GM23248 (cell line): Measurements from ENCODE around the gene ITGA8. TPM values are rescaled to one million over a fixed set of nuclear protein-coding genes. Genes with fewer than 3 reads are reported as not detected.
A peak's percentile ranks its signal among the peaks of the same experiment; 100 is the strongest.
"Not testable (repeated sequence)": the region's sequence is repeated elsewhere in the genome, so short reads cannot be mapped to it uniquely, and the experiment has no call there.

Experiments
- DNase-seq: peaks from one replicate; pipeline ENCODE4 v3.0.0-alpha.2; 2015
- H2AFZ ChIP-seq: fragments of 200-600 bp; sonication (generic); 2 replicates; pipeline ENCODE4 v1.6.1; 2016; ENCODE audit warnings: antibody characterized with exemption
- H3F3A ChIP-seq: fragments of 200-600 bp; sonication (generic); 2 replicates; pipeline ENCODE4 v1.6.1; 2016; ENCODE audit warnings: mild to moderate bottlenecking, antibody characterized with exemption, mixed run types; ENCODE audit not compliant: insufficient read depth
- H3K27ac ChIP-seq: fragments of 200-600 bp; sonication (generic); 2 replicates; pipeline ENCODE4 v1.5.1; 2016; ENCODE audit warnings: mild to moderate bottlenecking
- H3K27me3 ChIP-seq: fragments of 200-600 bp; sonication (generic); replicated peaks from 2 replicates; pipeline ENCODE4 v1.6.1; 2016; ENCODE audit warnings: mild to moderate bottlenecking; ENCODE audit not compliant: insufficient read depth
- H3K36me3 ChIP-seq: fragments of 200-600 bp; sonication (generic); 2 replicates; pipeline ENCODE4 v1.6.1; 2016; ENCODE audit warnings: low read depth, mild to moderate bottlenecking
- H3K4me1 ChIP-seq: fragments of 200-600 bp; sonication (generic); 2 replicates; pipeline ENCODE4 v1.6.1; 2016; ENCODE audit warnings: mild to moderate bottlenecking; ENCODE audit not compliant: insufficient read depth
- H3K4me2 ChIP-seq: fragments of 200-600 bp; sonication (generic); one replicate; pipeline ENCODE4 v1.6.1; 2016; ENCODE audit warnings: mild to moderate bottlenecking; ENCODE audit not compliant: unreplicated experiment
- H3K4me3 ChIP-seq: fragments of 200-600 bp; sonication (generic); 2 replicates; pipeline ENCODE4 v1.5.1; 2016; ENCODE audit warnings: mild to moderate bottlenecking
- H3K79me2 ChIP-seq: fragments of 200-600 bp; sonication (generic); 2 replicates; pipeline ENCODE4 v1.6.1; 2016; ENCODE audit warnings: mild to moderate bottlenecking; ENCODE audit not compliant: insufficient read depth
- H3K9ac ChIP-seq: fragments of 200-600 bp; sonication (generic); 2 replicates; pipeline ENCODE4 v1.6.1; 2016; ENCODE audit warnings: mild to moderate bottlenecking
- H3K9me2 ChIP-seq: fragments of 200-600 bp; sonication (generic); 2 replicates; pipeline ENCODE4 v1.6.1; 2016; ENCODE audit warnings: mixed run types, mild to moderate bottlenecking, moderate library complexity; ENCODE audit not compliant: insufficient read depth
- H3K9me3 ChIP-seq: fragments of 200-600 bp; sonication (generic); one replicate; pipeline ENCODE4 v1.6.1; 2017; ENCODE audit warnings: low read depth
- H4K20me1 ChIP-seq: fragments of 200-600 bp; sonication (generic); 2 replicates; pipeline ENCODE4 v1.6.0; 2016; ENCODE audit not compliant: insufficient read depth
- EZH2 ChIP-seq: fragments of 200-600 bp; sonication (generic); IDR thresholded peaks from 2 replicates; pipeline ENCODE4 v1.6.1; 2018; ENCODE audit warnings: antibody characterized with exemption, mild to moderate bottlenecking; ENCODE audit not compliant: insufficient read depth, poor library complexity, severe bottlenecking
- EZH2phosphoT487 ChIP-seq: fragments of 200-600 bp; sonication (generic); IDR thresholded peaks from 2 replicates; pipeline ENCODE4 v1.6.1; 2018; ENCODE audit warnings: antibody characterized with exemption, moderate library complexity, mild to moderate bottlenecking, low read depth; ENCODE audit not compliant: insufficient read depth
- WGBS, 2 experiments: methylation state at CpG; one replicate each; pipeline ENCODE4 v1.1.6; 2015 to 2017; ENCODE audit warnings: low lambda C conversion rate in 2 of 2, low coverage in 1 of 2; ENCODE audit errors: missing lambda C conversion rate in 2 of 2; 5-methylcytosine and 5-hydroxymethylcytosine counted together
- in situ Hi-C: fragments of 300-500 bp; cut with MboI; formaldehyde crosslinking; loops from 2 replicates; pipeline ENCODE4 v1.15.0; 2020
- polyA plus RNA-seq: library from polyadenylated mRNA; unstranded; fragments of >200 nt; fragmentation: Nextera tagmentation; extraction: Ambion mirVana; gene quantifications from 2 replicates; pipeline ENCODE4 v1.2.1, GENCODE V29; 2016
- total RNA-seq: library from RNA; depleted of rRNA; stranded (reverse); fragments of >200 nt; shearing (Covaris generic); gene quantifications from 2 replicates; pipeline ENCODE4 v1.2.3, GENCODE V29; 2014

ITGA8 gene
- total and polyA plus RNA-seq, 2 experiments from 2014 or later, result 0.32 TPM; not detected in 1

GRCh38 chr10:15642095-15642494 is 77.6 kb downstream of the ITGA8 start:
- no peak overlapping the region for H2AFZ ChIP-seq
- DNase-seq, result peak; percentile 75
- H3F3A ChIP-seq, result no peaks in the 10 kb centered on the region
- no peaks in the 10 kb centered on the region for H4K20me1 ChIP-seq
- H3K27me3 ChIP-seq, result 0 out of 2 replicates have a peak, but pooled peaks cover 3% of the 10 kb centered on the region
- no peaks in the 10 kb centered on the region for H3K36me3 ChIP-seq
- no peak for TF ChIP-seq EZH2phosphoT487
- TF ChIP-seq EZH2, result no peak
- H3K9me2 ChIP-seq, result no peaks in the 10 kb centered on the region
- no peak overlapping the region for H3K4me2 ChIP-seq
- no peak overlapping the region for H3K9ac ChIP-seq
- WGBS, 2 experiments, result 21 to 22% methylated on average over 2 of the region's 2 CpGs
- no peaks in the 10 kb centered on the region for H3K79me2 ChIP-seq
- no peak overlapping the region for H3K27ac ChIP-seq
- no peaks in the 10 kb centered on the region for H3K4me1 ChIP-seq
- H3K9me3 ChIP-seq, result no peaks in the 10 kb centered on the region
- no peak overlapping the region for H3K4me3 ChIP-seq
- in situ Hi-C loops, result no loop called here

- TF ChIP-seq EZH2phosphoT487 (no peak), EZH2 (no peak)
- no peak overlapping the region for H3K27ac ChIP-seq
- no peaks in the 10 kb centered on the region for H3K79me2 ChIP-seq
- H3F3A ChIP-seq, result no peaks in the 10 kb centered on the region
- no peak overlapping the region for H2AFZ ChIP-seq
- H3K4me1 ChIP-seq, result no peaks in the 10 kb centered on the region
- no peaks in the 10 kb centered on the region for H3K9me2 ChIP-seq
- no peak overlapping the region for H3K4me3 ChIP-seq
- H3K27me3 ChIP-seq, result no peaks in the 10 kb centered on the region
- H4K20me1 ChIP-seq, result no peaks in the 10 kb centered on the region
- in situ Hi-C loops, result no loop called here
- H3K9ac ChIP-seq, result no peak overlapping the region
- H3K4me2 ChIP-seq, result no peak overlapping the region
- no peaks in the 10 kb centered on the region for H3K36me3 ChIP-seq
- H3K9me3 ChIP-seq, result no peaks in the 10 kb centered on the region
- DNase-seq, result no peak
- WGBS, 2 experiments, result 85 to 89% methylated on average over 5 of the region's 5 CpGs
Observed at GRCh38 chr10:15640536-15641085, 79.1 kb downstream of the ITGA8 start.

- in situ Hi-C loops, result no loop called here
- no peaks in the 10 kb centered on the region for H3K36me3 ChIP-seq
- TF ChIP-seq EZH2phosphoT487, result no peak
- H3K9ac ChIP-seq, result no peak overlapping the region
- H3K27ac ChIP-seq, result no peak overlapping the region
- no peak overlapping the region for H3K4me3 ChIP-seq
- WGBS, 2 experiments, result 96 to 100% methylated on average over 3 of the region's 3 CpGs
- no peaks in the 10 kb centered on the region for H3F3A ChIP-seq
- no peaks in the 10 kb centered on the region for H3K9me2 ChIP-seq
- no peaks in the 10 kb centered on the region for H3K79me2 ChIP-seq
- no peaks in the 10 kb centered on the region for H3K27me3 ChIP-seq
- H4K20me1 ChIP-seq, result no peaks in the 10 kb centered on the region
- no peaks in the 10 kb centered on the region for H3K9me3 ChIP-seq
- no peak overlapping the region for H2AFZ ChIP-seq
- H3K4me2 ChIP-seq, result no peak overlapping the region
- H3K4me1 ChIP-seq, result peaks cover 5% of the 10 kb centered on the region
- DNase-seq, result no peak
Observed at GRCh38 chr10:15636446-15636845, 83.3 kb downstream of the ITGA8 start.

DNA sequence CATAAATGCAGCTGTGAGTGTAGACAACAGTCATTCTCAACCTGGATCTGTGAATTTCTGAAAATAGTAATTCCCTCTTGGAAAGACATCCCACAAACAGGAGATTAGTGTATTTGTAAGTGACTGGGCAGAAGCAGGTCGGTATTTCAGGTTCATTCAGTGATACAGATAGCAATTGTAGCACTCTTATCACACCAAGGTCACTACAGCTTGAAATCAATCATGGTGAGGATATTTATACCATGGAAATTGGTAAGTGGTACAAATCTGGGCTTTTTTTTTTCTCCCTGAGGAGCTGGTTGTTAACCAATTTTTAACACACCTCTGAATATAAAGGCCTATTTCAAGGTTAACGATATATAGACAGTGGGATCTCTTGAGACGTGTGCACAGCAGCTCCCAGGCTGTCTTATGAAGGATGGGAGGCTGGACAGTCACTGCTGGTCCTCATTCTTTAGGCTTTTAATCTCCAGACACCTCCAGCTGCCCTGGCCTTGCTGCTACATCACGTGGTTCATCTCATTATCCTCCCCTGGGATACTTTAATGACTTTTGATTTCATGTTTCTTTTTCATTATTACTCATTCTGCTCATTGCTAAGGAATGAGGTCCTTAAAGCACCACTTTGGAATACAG is 87.1 kb downstream of the ITGA8 start:
- peak; percentile 10 for DNase-seq
- H3K79me2 ChIP-seq, result no peaks in the 10 kb centered on the region
- no peaks in the 10 kb centered on the region for H3K27me3 ChIP-seq
- H3K27ac ChIP-seq, result no peak overlapping the region
- WGBS, 2 experiments, result 55 to 59% methylated on average over 4 of the region's 4 CpGs
- H3F3A ChIP-seq, result no peaks in the 10 kb centered on the region
- H3K9me2 ChIP-seq, result no peaks in the 10 kb centered on the region
- H3K4me1 ChIP-seq, result peaks cover 5% of the 10 kb centered on the region
- in situ Hi-C loops, result no loop called here
- no peak overlapping the region for H3K4me2 ChIP-seq
- H4K20me1 ChIP-seq, result no peaks in the 10 kb centered on the region
- H3K9ac ChIP-seq, result no peak overlapping the region
- no peaks in the 10 kb centered on the region for H3K36me3 ChIP-seq
- no peaks in the 10 kb centered on the region for H3K9me3 ChIP-seq
- H3K4me3 ChIP-seq, result no peak overlapping the region
- no peak overlapping the region for H2AFZ ChIP-seq
- TF ChIP-seq EZH2 (no peak), EZH2phosphoT487 (no peak)

DNA sequence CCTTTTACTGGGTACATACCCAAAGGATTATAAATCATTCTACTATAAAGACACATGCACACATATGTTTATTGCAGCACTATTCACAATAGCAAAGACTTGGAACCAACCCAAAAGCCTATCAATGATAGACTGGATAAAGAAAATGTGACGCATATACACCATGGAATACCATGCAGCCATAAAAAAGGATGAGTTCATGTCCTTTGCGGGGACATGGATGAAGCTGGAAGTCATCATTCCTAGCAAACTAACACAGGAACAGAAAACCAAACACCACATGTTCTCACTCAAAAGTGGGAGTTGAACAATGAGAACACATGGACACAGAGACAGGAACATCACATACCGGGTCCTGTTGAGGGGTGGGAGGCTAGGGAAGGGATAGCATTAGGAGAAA is 88.5 kb downstream of the ITGA8 start:
- H3K79me2 ChIP-seq, H3K4me3 ChIP-seq, H4K20me1 ChIP-seq, H3K36me3 ChIP-seq, H3F3A ChIP-seq, H3K9me3 ChIP-seq, H3K9me2 ChIP-seq, H3K4me1 ChIP-seq, in situ Hi-C loops, H2AFZ ChIP-seq, DNase-seq, H3K9ac ChIP-seq, H3K27me3 ChIP-seq, H3K27ac ChIP-seq, H3K4me2 ChIP-seq: not testable (repeated sequence)
- 31 to 35% methylated on average over 3 of the region's 3 CpGs for WGBS, 2 experiments
